Vagina (tissue), 2 donors: Measurements from ENCODE around the gene CLIC3. TPM values are rescaled to one million over a fixed set of nuclear protein-coding genes. Genes with fewer than 3 reads are reported as not detected.

Source experiments
- DNase-seq, 2 donors: peaks; one replicate each; pipeline ENCODE4 v3.0.0-alpha.2; 2017; ENCODE audit errors: extremely low spot score in 2 of 2
- H3K27ac ChIP-seq: fragments of 200-600 bp; sonication (generic); one replicate; pipeline ENCODE4 v1.5.1; 2019
- H3K27me3 ChIP-seq: fragments of 200-600 bp; sonication (generic); one replicate; pipeline ENCODE4 v1.5.1; 2019
- H3K36me3 ChIP-seq, 2 donors: fragments of 200-600 bp; sonication (generic); one replicate each; pipeline ENCODE4 v1.5.1; 2017 to 2019
- H3K4me1 ChIP-seq: fragments of 200-600 bp; sonication (generic); one replicate; pipeline ENCODE4 v1.5.1; 2019
- H3K4me3 ChIP-seq, 2 donors: fragments of 200-600 bp; sonication (generic); 1 replicate in 1 of 2; 2 replicates in 1 of 2; pipeline ENCODE4 v1.5.1; 2016 to 2019
- H3K9me3 ChIP-seq: fragments of 200-600 bp; sonication (generic); one replicate; pipeline ENCODE4 v1.5.1; 2019
- POLR2A ChIP-seq, 2 donors: fragments of 450-650 bp; IDR thresholded peaks; one replicate each; pipeline ENCODE4 v1.6.1; 2017; ENCODE audit warnings: antibody characterized with exemption in 2 of 2, mild to moderate bottlenecking in 2 of 2, moderate library complexity in 2 of 2
- POLR2AphosphoS5 ChIP-seq, 2 donors: sonication (generic); formaldehyde crosslinking; IDR thresholded peaks; one replicate each; pipeline ENCODE4 v1.9.0; 2017; ENCODE audit warnings: antibody characterized with exemption in 2 of 2, mild to moderate bottlenecking in 2 of 2, low read depth in 1 of 2; ENCODE audit not compliant: insufficient read depth in 1 of 2
- intact Hi-C: fragments of 100-400 bp; cut with DNase I; formaldehyde crosslinking; loops from one replicate; pipeline ENCODE4 v1.15.1; 2023
- total RNA-seq: library from RNA; depleted of rRNA; stranded (reverse); fragments of >200 nt; gene quantifications from one replicate; pipeline ENCODE4 v1.2.3, GENCODE V29; 2016
- TF ChIP-seq, protein P1 (sequence below), 3 experiments: fragments of 450-650 bp in 2 of 3; fragments of 200-600 bp in 1 of 3; sonication (generic) in 1 of 3; IDR thresholded peaks; one replicate each; pipeline ENCODE4 v1.5.1; 2017 to 2019; ENCODE audit warnings: antibody characterized with exemption in 3 of 3, mild to moderate bottlenecking in 2 of 3, moderate library complexity in 2 of 3

Gene CLIC3
- total RNA-seq, 1 donor from 2014 or later: 23.6 TPM

- Histone ChIP-seq H3K4me3 (no peak overlapping the region), H3K9me3 (no peaks in the 10 kb centered on the region), H3K36me3 (peaks cover 0 to 17% of the 10 kb centered on the region in 2 donors), H3K4me1 (peaks cover 8% of the 10 kb centered on the region), H3K27me3 (no peaks in the 10 kb centered on the region), H3K27ac (no peak overlapping the region)
- no peak for DNase-seq
- intact Hi-C loops: no loop called here
- TF ChIP-seq, protein P1, sequence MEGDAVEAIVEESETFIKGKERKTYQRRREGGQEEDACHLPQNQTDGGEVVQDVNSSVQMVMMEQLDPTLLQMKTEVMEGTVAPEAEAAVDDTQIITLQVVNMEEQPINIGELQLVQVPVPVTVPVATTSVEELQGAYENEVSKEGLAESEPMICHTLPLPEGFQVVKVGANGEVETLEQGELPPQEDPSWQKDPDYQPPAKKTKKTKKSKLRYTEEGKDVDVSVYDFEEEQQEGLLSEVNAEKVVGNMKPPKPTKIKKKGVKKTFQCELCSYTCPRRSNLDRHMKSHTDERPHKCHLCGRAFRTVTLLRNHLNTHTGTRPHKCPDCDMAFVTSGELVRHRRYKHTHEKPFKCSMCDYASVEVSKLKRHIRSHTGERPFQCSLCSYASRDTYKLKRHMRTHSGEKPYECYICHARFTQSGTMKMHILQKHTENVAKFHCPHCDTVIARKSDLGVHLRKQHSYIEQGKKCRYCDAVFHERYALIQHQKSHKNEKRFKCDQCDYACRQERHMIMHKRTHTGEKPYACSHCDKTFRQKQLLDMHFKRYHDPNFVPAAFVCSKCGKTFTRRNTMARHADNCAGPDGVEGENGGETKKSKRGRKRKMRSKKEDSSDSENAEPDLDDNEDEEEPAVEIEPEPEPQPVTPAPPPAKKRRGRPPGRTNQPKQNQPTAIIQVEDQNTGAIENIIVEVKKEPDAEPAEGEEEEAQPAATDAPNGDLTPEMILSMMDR (IDR thresholded peaks at IDR 0.05): no peak
- no peak for TF ChIP-seq POLR2AphosphoS5 (IDR thresholded peaks at IDR 0.05; ENCODE audit: insufficient read depth in 1 of 2, low read depth in 1 of 2)
- TF ChIP-seq POLR2A (IDR thresholded peaks at IDR 0.05): no peak
Measured at GRCh38 chr9:137020771-137021567, 24.6 kb upstream of the CLIC3 start.

GRCh38 chr9:137019891-137020683 lies 23.7 kb upstream of the CLIC3 start:
- H3K27ac ChIP-seq: no peak overlapping the region
- H3K4me3 ChIP-seq: no peak overlapping the region
- H3K9me3 ChIP-seq: no peaks in the 10 kb centered on the region
- TF ChIP-seq, protein P1 (IDR thresholded peaks at IDR 0.05): no peak
- TF ChIP-seq POLR2AphosphoS5 (IDR thresholded peaks at IDR 0.05; ENCODE audit: insufficient read depth in 1 of 2, low read depth in 1 of 2) (no peak), POLR2A (IDR thresholded peaks at IDR 0.05) (no peak)
- no peaks in the 10 kb centered on the region for H3K27me3 ChIP-seq
- intact Hi-C loops: no loop called here
- peaks cover 0 to 20% of the 10 kb centered on the region in 2 donors for H3K36me3 ChIP-seq
- no peaks in the 10 kb centered on the region for H3K4me1 ChIP-seq
- DNase-seq: no peak

DNA sequence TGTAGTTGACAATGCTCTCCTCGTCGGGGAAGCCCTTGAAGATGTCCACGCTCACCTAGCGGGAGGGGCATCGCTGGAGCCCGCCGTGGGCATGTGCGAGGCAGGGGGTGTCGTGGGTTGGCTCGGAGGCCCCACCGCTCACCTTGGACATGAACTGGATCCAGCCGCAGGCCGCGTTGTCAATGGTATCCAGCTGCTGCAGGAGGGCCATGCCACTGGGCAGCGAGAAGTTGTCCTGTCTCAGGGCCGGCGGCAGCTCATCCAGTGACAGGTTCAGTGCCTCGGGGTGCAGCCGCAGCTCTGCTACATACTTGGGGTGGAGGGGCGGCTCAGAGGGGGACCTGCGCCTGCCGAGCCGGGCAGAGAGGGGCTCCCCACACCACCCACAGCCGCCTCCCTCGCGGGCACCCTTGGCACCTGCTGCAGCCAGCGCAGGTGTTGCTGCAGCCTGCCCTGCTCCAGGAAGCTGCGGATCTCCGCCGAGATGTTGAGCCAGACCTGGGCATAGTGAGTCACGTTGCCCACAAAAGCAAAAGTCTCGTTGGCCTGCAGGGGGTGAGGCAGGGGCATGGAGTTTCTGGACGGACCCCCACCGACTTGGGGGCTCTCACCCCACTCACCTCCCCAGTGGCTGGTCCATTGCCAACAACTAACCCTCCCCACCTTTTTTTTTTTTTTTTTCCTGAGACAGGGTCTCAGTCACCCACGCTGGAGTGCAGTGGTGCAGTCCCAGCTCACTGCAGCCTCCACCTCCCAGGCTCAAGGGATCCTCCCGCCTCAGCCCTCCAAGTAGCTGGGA lies 22.6 kb upstream of the CLIC3 start:
- H3K9me3 ChIP-seq: no peaks in the 10 kb centered on the region
- TF ChIP-seq POLR2AphosphoS5 (IDR thresholded peaks at IDR 0.05; ENCODE audit: insufficient read depth in 1 of 2, low read depth in 1 of 2) (no peak), POLR2A (IDR thresholded peaks at IDR 0.05) (no peak)
- TF ChIP-seq, protein P1 (IDR thresholded peaks at IDR 0.05): no peak
- no peak overlapping the region for H3K4me3 ChIP-seq
- no peak overlapping the region for H3K27ac ChIP-seq
- no peak for DNase-seq
- no peaks in the 10 kb centered on the region for H3K27me3 ChIP-seq
- intact Hi-C loops: no loop called here
- H3K4me1 ChIP-seq: no peaks in the 10 kb centered on the region
- H3K36me3 ChIP-seq: peaks cover 0 to 20% of the 10 kb centered on the region in 2 donors

DNA sequence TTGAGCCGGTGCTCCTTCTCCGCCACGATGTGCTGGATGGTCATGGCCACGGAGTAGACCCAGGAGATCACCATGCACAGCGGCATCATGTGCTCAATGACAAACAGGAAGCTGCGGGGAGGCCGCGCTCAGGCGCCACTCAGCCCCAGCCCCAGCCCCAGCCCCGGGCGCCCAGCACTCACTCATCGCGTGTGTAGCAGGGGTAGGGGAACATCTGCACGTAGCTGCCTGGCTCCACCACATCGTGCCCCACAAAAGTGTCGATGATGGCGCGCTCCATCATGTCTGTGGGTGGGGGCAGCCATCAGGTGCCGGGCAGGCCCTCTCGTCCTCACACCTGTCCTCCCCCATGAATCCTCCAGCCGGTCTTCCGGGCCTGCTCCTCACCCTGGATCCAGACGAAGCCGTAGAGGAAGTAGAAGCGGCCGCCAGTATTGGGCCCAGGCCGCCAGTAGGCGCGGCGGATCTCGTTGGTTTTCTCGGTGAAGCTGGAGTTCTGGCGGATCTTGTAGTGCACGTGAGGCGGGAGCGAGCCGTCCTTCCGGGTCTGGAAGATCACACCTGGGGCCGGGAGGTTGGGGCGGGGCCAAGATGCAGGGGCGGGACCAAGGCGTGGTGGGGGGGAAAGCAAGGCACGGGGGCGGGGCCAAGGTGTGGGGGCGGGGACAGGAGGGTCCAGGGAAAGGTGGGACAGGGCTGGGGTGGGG lies 21.6 kb upstream of the CLIC3 start:
- H3K4me3 ChIP-seq: no peak overlapping the region
- intact Hi-C loops: no loop called here
- no peaks in the 10 kb centered on the region for H3K27me3 ChIP-seq
- DNase-seq: no peak
- H3K36me3 ChIP-seq: peaks cover 0 to 20% of the 10 kb centered on the region in 2 donors
- H3K9me3 ChIP-seq: no peaks in the 10 kb centered on the region
- no peak overlapping the region for H3K27ac ChIP-seq
- H3K4me1 ChIP-seq: no peaks in the 10 kb centered on the region
- no peak for TF ChIP-seq POLR2AphosphoS5 (IDR thresholded peaks at IDR 0.05; ENCODE audit: insufficient read depth in 1 of 2, low read depth in 1 of 2)
- TF ChIP-seq, protein P1 (IDR thresholded peaks at IDR 0.05): no peak
- TF ChIP-seq POLR2A (IDR thresholded peaks at IDR 0.05): no peak
